Hair follicle dermal papilla cell (primary cell): ENCODE data around the gene SCG5. TPM values are rescaled to one million over a fixed set of nuclear protein-coding genes. Genes with fewer than 3 reads are reported as not detected.

ENCODE experiments used
- small RNA-seq: library from RNA; depleted of rRNA; stranded (forward); fragments of <200 nt; gene quantifications from one replicate; pipeline ENCODE3, GENCODE V24; 2012
- total RNA-seq: library from RNA; depleted of rRNA; stranded (reverse); fragments of >200 nt; gene quantifications from 2 replicates; pipeline ENCODE4 v1.2.3, GENCODE V29; 2012

Gene SCG5
- total RNA-seq: 7.8 and 11.8 TPM in 2 replicates

GRCh38 chr15:32641517-32642059 is at the start of gene SCG5:
Gene SCG5 (plus strand): TSS chr15:32641710. CDS start chr15:32643593, 1,883 bp downstream.

GRCh38 chr15:32593151-32593550 is 48.4 kb upstream of the SCG5 start, which contains the start of gene GOLGA8N:
Gene GOLGA8N (plus strand): TSS chr15:32593456.

GRCh38 chr15:32615051-32615870 is 26.2 kb upstream of the SCG5 start, which contains the start of gene ARHGAP11A:
Gene ARHGAP11A (plus strand): TSS chr15:32615504. CDS start chr15:32616212, 708 bp downstream.

GRCh38 chr15:32717426-32718226 is 76.1 kb downstream of the SCG5 start, which contains the start of gene GREM1:
Gene GREM1 (plus strand): TSS chr15:32718004. CDS start chr15:32730691, 12,687 bp downstream.

Small RNA genes lying within 50 kb of the gene (small RNA-seq; reads per million reads assigned to genes)
- gene RN7SL286P: not detected

Other genes starting within 250 kb of the SCG5 start
- 0.32 TPM in 1 of 2 replicates, not detected in the other for gene GOLGA8K, start 238.4 kb upstream of the SCG5 start, total RNA-seq
- gene GOLGA8O, start 186.1 kb upstream of the SCG5 start, total RNA-seq: 0.97 and 2.7 TPM in 2 replicates
- gene GOLGA8N, start 48.3 kb upstream of the SCG5 start, total RNA-seq: 3.3 and 14.1 TPM in 2 replicates
- 7.2 and 15.1 TPM in 2 replicates for gene ARHGAP11A, start 26.2 kb upstream of the SCG5 start, total RNA-seq
- 1,377 and 1,454 TPM in 2 replicates for gene GREM1, start 76.3 kb downstream of the SCG5 start, total RNA-seq